Activated CD8-positive, alpha-beta T cell treated with anti-CD3 and anti-CD28 coated beads for 36 hours (primary cell): ENCODE measurements around the gene PRRG4. TPM values are rescaled to one million over a fixed set of nuclear protein-coding genes. Genes with fewer than 3 reads are reported as not detected.
"Not testable (repeated sequence)": the region's sequence is repeated elsewhere in the genome, so short reads cannot be mapped to it uniquely, and the experiment has no call there.

ENCODE experiments used
- ATAC-seq: fragments of 200-7000 bp; cut with Tn5 transposase; one replicate; pipeline ENCODE4 v1.10.0; 2021; ENCODE audit warnings: mild to moderate bottlenecking, moderate library complexity
- CTCF ChIA-PET: fragments of 350-600 bp; sonication (Branson Sonifier 250); formaldehyde crosslinking; loops from one replicate; lab custom pipeline; 2021; ENCODE audit warnings: antibody characterized with exemption; lab: Charles Lee
- POLR2A ChIA-PET: fragments of 350-600 bp; sonication (Branson Sonifier 250); formaldehyde crosslinking; loops from one replicate; lab custom pipeline; 2021; ENCODE audit warnings: antibody characterized with exemption; lab: Charles Lee
- DNase-seq: peaks from one replicate; pipeline ENCODE4 v3.0.0-alpha.2; 2020
- H3K27ac Mint-ChIP-seq: one replicate; pipeline ENCODE4 v1.8.0; 2021; ENCODE audit warnings: mild to moderate bottlenecking, mixed read lengths
- H3K27me3 Mint-ChIP-seq: one replicate; pipeline ENCODE4 v1.8.0; 2021; ENCODE audit warnings: mixed read lengths
- H3K36me3 Mint-ChIP-seq: one replicate; pipeline ENCODE4 v1.8.0; 2021; ENCODE audit warnings: low read depth, mixed read lengths
- H3K4me1 Mint-ChIP-seq: one replicate; pipeline ENCODE4 v1.8.0; 2021; ENCODE audit warnings: low read depth, mixed read lengths
- H3K4me3 Mint-ChIP-seq: one replicate; pipeline ENCODE4 v1.8.0; 2021; ENCODE audit warnings: mild to moderate bottlenecking, moderate library complexity, mixed read lengths
- H3K9me3 Mint-ChIP-seq: one replicate; pipeline ENCODE4 v1.8.0; 2021; ENCODE audit warnings: mixed read lengths
- CTCF ChIP-seq: fragments of 200-600 bp; IDR thresholded peaks from one replicate; pipeline ENCODE4 v1.8.0; 2022; ENCODE audit warnings: antibody characterized with exemption, mild to moderate bottlenecking
- intact Hi-C: fragments of 100-400 bp; cut with micrococcal nuclease; formaldehyde crosslinking; loops from one replicate; pipeline ENCODE4 v1.10.0; 2022
- total RNA-seq, 2 experiments: library from RNA; stranded (reverse); gene quantifications; one replicate each; pipeline ENCODE4 v1.2.3, GENCODE V29; 2021

PRRG4 gene
- total RNA-seq, 2 experiments from 2014 or later = 0.27 to 0.34 TPM

GRCh38 chr11:32855601-32856000, 25.9 kb downstream of the PRRG4 start:
- H3K9me3 Mint-ChIP-seq = no peaks in the 10 kb centered on the region
- CTCF ChIA-PET = no interaction called here

GRCh38 chr11:32858731-32859130, 29.0 kb downstream of the PRRG4 start:
- intact Hi-C loops = no loop called here
- Mint-ChIP-seq H3K36me3 (no peaks in the 10 kb centered on the region), H3K9me3 (no peaks in the 10 kb centered on the region), H3K27ac (no peak overlapping the region), H3K4me1 (no peaks in the 10 kb centered on the region), H3K27me3 (peaks cover 10% of the 10 kb centered on the region), H3K4me3 (no peak overlapping the region)
- ATAC-seq (no peak), DNase-seq (no peak)
- POLR2A ChIA-PET = no interaction called here
- CTCF ChIA-PET = no interaction called here
- TF ChIP-seq CTCF = no peak

More at GRCh38 chr11:32855601-32856000, 25.9 kb downstream of the PRRG4 start:
- Mint-ChIP-seq H3K27me3 (peaks cover 5% of the 10 kb centered on the region), H3K4me1 (no peaks in the 10 kb centered on the region), H3K4me3 (no peak overlapping the region), H3K27ac (no peak overlapping the region), H3K36me3 (no peaks in the 10 kb centered on the region)
- POLR2A ChIA-PET = no interaction called here
- TF ChIP-seq CTCF = no peak
- intact Hi-C loops = no loop called here
- DNase-seq (no peak), ATAC-seq (no peak)

DNA sequence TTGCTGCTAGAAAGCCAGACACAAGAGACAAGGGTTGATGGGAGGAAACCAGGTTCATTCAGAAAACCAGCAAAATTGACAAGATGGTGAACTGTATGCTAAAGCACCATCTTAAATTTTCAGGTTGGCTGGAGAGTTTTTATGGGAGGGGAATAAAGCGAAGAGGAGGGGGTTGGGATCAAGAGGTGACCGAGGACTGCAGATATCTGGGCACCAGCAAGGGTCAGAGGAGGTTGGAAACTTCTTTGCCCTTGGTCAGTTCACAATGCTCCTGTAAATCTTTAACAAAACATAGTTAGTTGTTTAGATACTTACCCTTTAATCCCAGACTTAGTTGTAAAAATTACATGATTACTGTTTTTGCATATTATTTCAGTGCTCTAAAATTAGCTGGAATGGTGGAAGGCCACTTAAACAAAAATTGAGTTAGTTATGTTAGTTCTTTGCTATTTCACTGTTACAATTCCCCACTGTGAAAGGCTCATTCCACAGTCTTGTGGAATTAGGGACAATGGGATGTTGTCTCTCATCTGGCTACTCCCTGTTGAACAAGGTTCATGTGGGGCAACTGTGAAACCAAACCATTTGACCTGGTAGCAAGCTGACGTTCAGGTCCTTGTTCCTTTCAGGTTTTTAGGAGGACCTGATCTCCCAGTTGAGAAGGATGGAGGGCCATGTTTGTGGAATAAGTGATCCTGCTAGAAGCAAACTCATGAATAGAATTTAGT, 32.3 kb downstream of the PRRG4 start:
- H3K27ac Mint-ChIP-seq = no peak overlapping the region
- H3K4me1 Mint-ChIP-seq = no peaks in the 10 kb centered on the region
- TF ChIP-seq CTCF = no peak
- no peaks in the 10 kb centered on the region for H3K9me3 Mint-ChIP-seq
- H3K36me3 Mint-ChIP-seq = no peaks in the 10 kb centered on the region
- no peak overlapping the region for H3K4me3 Mint-ChIP-seq
- POLR2A ChIA-PET = no interaction called here
- DNase-seq (no peak), ATAC-seq (no peak)
- CTCF ChIA-PET = interaction anchor here (0.9 kb wide), 1 partner anchor 11 kb away, joined by 3 read pairs; no protein-coding TSS in a partner anchor
- intact Hi-C loops = no loop called here
- peaks cover 16% of the 10 kb centered on the region for H3K27me3 Mint-ChIP-seq

GRCh38 chr11:32864555-32864954, 34.8 kb downstream of the PRRG4 start:
- no peak for ATAC-seq
- Mint-ChIP-seq H3K4me1 (no peaks in the 10 kb centered on the region), H3K27ac (no peak overlapping the region), H3K9me3 (peaks cover 4% of the 10 kb centered on the region), H3K36me3 (no peaks in the 10 kb centered on the region), H3K4me3 (no peak overlapping the region), H3K27me3 (peaks cover 12% of the 10 kb centered on the region)
- no peak for TF ChIP-seq CTCF
- ChIA-PET CTCF (no interaction called here), POLR2A (no interaction called here)
- DNase-seq = no peak
- intact Hi-C loops = no loop called here

- H3K27ac Mint-ChIP-seq, DNase-seq, H3K4me3 Mint-ChIP-seq, intact Hi-C loops, ATAC-seq, H3K36me3 Mint-ChIP-seq, H3K9me3 Mint-ChIP-seq, H3K4me1 Mint-ChIP-seq: not testable (repeated sequence)
- CTCF ChIA-PET = interaction anchor here (1.2 kb wide), 1 partner anchor 17 kb away, joined by 3 read pairs; no protein-coding TSS in a partner anchor
- POLR2A ChIA-PET = interaction anchor here (0.6 kb wide), 1 partner anchor 560 kb away, joined by 3 read pairs; no protein-coding TSS in a partner anchor
- peaks cover 10% of the 10 kb centered on the region for H3K27me3 Mint-ChIP-seq
Measured at GRCh38 chr11:32868752-32869151, 39.0 kb downstream of the PRRG4 start.
